Esophagus squamous epithelium (tissue), 4 donors: Measurements from ENCODE around the gene ZGLP1.

Source experiments
- POLR2A ChIP-seq, 4 donors: fragments of 450-650 bp; IDR thresholded peaks; one replicate each; pipeline ENCODE4 v1.6.1; 2017; ENCODE audit warnings: antibody characterized with exemption in 4 of 4, mild to moderate bottlenecking in 4 of 4, moderate library complexity in 3 of 4
- TF ChIP-seq, protein P1 (sequence below), 6 experiments: fragments of 450-650 bp in 4 of 6; fragments of 200-600 bp in 2 of 6; sonication (generic) in 2 of 6; IDR thresholded peaks; one replicate each; pipeline ENCODE4 v1.5.1; 2016 to 2019; ENCODE audit warnings: antibody characterized with exemption in 6 of 6, mild to moderate bottlenecking in 4 of 6, moderate library complexity in 4 of 6

DNA sequence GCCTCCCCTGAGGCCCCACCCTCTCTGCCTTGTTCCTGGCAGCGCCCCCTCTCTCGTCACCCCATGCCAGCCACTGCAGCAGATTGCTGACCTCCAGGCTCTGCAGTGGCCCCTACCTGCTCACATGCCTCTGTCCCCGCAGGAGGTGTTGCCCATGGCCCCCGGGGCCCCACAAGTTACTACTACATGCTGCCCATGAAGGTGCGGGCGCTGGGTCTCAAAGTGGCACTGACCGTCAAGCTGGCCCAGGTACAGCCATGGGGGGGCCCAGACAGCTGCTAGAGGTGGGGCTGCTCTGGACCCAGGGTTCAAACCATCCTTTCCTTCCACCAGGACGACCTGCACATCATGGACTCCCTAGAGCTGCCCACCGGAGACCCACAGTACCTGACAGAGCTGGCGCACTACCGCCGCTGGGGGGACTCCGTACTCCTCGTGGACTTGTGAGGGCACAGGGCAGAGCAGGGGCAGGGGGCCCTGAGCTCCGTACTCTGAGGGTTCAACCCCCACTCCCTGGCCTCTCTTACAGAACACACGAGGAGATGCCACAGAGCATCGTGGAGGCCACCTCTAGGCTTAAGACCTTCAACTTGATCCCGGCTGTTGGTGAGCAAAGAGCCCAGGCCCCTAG, 51.4 kb downstream of the ZGLP1 start:
- TF ChIP-seq, protein P1, sequence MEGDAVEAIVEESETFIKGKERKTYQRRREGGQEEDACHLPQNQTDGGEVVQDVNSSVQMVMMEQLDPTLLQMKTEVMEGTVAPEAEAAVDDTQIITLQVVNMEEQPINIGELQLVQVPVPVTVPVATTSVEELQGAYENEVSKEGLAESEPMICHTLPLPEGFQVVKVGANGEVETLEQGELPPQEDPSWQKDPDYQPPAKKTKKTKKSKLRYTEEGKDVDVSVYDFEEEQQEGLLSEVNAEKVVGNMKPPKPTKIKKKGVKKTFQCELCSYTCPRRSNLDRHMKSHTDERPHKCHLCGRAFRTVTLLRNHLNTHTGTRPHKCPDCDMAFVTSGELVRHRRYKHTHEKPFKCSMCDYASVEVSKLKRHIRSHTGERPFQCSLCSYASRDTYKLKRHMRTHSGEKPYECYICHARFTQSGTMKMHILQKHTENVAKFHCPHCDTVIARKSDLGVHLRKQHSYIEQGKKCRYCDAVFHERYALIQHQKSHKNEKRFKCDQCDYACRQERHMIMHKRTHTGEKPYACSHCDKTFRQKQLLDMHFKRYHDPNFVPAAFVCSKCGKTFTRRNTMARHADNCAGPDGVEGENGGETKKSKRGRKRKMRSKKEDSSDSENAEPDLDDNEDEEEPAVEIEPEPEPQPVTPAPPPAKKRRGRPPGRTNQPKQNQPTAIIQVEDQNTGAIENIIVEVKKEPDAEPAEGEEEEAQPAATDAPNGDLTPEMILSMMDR (IDR thresholded peaks at IDR 0.05), result no peak
- TF ChIP-seq POLR2A (IDR thresholded peaks at IDR 0.05), result no peak
